Central memory CD4-positive, alpha-beta T cell (primary cell): ENCODE measurements around the gene EWSR1.
"Not testable (repeated sequence)": the region's sequence is repeated elsewhere in the genome, so short reads cannot be mapped to it uniquely, and the experiment has no call there.

Experiments
- DNase-seq: peaks from one replicate; pipeline ENCODE4 v3.0.0; 2022
- total RNA-seq, 3 experiments: gene quantifications; one replicate each; lab custom pipeline; 2026; lab: John Stamatoyannopoulos, UW

Gene EWSR1
- 286 to 601 (median 375) reads per million in 3 experiments for total RNA-seq

DNA sequence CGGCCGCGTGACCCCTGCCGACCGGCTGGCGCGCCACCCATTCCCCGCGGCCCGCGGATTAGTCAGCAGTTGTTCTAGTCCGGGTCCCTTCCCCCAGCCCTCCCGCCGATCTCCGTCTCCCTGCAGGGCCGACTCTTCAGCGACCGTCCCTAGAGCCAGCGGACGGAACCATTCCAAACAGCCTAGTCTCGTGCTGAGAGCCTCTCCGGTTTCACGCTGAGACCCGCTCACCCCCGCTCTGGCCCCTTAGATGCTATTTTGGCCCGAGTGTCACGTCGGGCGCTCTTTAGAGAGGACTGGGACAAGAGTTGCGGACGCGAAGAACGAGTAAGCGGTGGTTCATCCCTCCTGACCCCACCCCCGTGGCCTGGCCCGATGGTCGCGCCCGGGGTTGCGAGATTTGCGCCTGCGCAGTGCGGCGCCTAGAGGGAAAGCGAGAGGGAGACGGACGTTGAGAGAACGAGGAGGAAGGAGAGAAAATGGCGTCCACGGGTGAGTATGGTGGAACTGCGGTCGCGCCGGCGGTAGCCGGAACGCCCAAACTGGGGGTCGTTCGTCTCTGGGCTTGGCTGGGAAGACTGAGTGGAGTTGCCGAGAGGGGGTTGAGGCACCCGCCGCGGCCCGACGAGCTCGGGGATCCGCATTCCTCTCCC lies at the start of gene EWSR1, which contains the start of gene RHBDD3:
TSS of gene EWSR1 (plus strand) at position 411 of the 653 bp plus-strand sequence. CDS start at position 480, 69 bp downstream.
TSS of gene RHBDD3 (minus strand) at position 124 of the 653 bp plus-strand sequence. CDS start 2,355 bp downstream, outside the sequence.
- peak; percentile 95 for DNase-seq

DNA sequence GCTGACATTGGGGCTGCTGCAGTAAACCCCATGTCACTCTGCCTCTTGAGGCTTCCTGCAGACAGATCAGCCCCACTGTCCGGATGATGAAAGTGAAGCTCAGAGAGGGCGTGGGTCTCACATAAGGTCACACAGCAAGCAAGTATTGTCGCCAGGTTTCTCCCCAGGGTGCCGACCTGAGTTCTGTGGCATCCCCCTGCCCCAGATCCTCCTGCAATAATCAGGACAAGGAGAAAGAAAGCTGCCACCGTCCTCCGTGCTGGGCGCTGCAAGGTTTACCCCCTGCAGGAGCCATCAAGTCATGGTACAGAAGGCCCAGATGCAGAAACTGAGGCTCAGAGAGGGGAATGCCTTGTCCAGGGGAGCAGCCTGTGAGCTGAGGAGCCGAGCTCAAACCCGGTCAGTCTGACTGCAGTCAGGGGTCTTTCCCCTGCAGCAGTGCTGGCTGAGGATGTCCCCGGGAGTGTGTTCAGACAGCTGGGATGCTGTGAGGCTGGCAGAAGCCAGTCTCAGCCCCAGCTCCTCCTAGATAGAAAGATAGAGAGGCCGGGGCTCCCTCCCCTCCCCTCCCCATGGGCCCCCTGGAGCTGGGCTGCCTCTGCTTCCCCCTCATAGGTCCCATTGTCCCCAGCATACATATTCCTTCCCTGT lies 49.2 kb upstream of the EWSR1 start:
- DNase-seq, result no peak

DNA sequence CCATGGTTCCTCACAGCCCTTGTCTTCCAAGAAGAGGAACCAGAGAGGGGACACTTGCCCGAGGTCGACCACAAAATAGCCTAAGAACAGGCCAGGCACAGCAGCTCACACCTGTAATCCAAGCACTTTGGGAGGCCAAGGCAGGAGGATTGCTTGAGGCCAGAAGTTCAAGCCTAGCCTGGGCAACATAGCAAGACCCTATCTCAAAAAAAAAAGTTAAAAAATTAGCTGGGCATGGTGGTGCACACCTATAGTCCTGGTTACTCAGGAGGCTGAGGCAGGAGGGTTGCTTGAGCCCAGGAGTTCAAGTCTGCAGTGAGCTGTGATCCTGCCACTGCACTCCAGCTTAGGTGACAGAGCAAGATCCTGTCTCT lies 48.7 kb upstream of the EWSR1 start:
- not testable (repeated sequence) for DNase-seq

DNA sequence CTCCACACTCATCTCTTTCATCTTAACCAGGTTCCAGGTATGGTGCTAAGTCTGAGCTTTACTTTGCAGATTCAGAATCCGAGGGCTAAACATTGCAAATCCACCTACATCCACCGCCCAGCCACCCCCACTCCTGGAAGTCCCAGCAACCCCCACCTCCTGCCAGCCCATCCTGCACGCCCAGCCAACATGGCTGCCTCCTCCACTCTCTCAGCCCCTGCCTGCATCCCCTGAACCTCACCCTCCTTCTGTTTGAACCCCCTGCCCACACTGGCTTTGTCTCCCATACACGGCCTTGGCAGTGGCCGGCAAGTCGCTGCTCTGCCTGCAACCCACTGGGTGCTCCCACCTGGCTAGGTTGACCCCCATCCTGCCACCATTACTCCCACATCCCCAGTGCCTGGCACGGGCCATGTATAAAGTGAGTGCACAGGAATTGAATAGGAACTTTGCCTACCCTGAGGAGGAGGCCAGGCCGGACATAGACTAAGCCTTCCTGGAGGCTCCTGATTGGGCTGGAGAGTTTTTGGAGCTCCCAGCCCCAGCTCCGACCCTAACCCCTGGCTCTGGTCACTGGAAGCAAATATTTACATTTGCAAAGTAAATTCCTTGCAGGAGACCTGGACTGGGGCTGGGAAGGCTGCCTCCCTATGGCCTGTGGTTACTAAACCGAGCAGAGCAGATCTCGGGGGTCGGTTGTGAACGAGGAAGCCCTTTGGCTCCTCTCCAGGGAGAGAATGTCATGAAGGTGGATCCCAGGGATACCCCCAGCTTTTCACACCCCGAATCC lies 48.0 kb upstream of the EWSR1 start:
- no peak for DNase-seq

- no peak for DNase-seq
Measured at GRCh38 chr22:29224121-29224858, 43.8 kb upstream of the EWSR1 start.

DNA sequence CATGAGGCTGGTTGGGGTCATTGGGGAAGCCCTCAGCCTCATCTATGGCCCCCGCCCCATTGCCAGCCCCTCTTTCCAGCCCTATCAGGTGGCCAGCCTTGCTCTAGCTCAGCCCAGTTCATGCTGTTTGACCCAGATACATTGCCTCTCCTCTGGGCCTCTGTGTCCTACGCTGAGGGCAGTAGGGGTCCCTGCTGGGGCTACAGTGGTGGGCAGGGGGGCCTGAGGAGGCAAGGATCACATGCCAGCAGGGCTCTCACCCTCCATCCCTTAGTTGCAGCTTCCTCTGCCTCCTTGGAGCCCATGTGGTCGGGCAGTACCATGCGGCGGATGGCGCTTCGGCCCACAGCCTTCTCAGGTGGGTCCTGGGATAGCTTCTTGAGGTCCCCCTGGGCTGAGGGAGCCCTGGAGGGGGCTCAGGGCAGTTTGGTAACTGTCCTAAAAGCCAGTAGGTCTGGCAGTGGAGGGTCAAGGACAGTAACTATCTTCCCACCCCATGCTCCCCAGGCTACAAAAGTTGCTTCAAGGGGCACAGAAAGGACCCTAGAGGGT lies 43.1 kb upstream of the EWSR1 start:
- DNase-seq, result no peak

GRCh38 chr22:29225422-29226090 lies 42.5 kb upstream of the EWSR1 start:
- no peak for DNase-seq

DNA sequence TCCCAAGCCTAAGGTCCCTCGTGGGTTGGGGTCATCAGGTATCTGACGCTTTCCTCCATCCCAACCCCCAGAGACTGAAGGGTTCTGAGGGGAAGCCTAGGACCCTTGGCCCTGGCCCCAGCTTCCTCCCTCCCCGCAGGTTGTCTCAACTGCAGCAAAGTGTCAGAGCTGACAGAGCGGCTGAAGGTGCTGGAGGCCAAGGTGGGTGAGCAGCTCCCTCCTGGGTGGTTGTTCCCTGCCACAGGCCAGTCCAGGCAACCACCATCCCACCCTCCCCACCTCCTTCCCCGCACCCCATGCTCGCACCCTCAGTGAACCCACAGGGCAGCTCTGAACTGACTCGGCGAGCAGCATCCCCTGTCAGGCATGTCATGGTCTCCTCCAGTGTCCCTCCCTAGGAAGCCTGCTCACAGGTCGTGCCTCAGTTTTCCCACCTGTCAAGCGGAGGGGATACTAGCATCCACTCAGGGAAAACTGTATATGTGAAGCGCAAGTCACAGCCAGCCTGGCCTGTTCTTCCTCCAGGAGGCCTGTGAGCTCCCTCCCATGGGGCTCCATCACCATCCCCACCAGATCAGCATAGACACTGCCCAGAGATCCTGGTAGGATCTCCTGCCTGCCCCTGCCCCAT lies 41.6 kb upstream of the EWSR1 start:
- DNase-seq, result no peak

- DNase-seq, result no peak
Measured at GRCh38 chr22:29230972-29231875, 36.8 kb upstream of the EWSR1 start.

- no peak for DNase-seq
Measured at GRCh38 chr22:29231971-29232959, 35.8 kb upstream of the EWSR1 start.

GRCh38 chr22:29233277-29233877 lies 34.7 kb upstream of the EWSR1 start:
- no peak for DNase-seq

DNA sequence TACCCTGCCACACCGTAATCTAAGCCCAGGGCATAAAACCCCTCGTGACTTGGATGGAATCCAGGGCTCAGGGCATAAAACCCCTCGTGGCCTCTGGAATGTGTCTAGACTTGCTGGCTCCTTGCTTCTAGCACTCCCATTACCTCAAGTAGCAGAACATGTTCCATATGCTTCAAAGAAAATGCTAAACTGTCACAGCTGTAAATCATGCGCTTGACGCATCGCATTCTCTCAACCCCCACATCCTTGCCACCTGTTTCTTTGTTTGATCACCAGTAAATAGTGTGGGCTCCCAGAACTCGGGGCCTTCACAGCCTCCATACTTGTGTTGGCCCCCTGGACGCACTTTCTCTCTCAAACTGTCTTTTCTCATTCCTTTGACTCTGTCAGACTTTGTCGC lies 27.6 kb upstream of the EWSR1 start:
- DNase-seq, result not testable (repeated sequence)

- no peak for DNase-seq
Measured at GRCh38 chr22:29243874-29244446, 24.1 kb upstream of the EWSR1 start.

DNA sequence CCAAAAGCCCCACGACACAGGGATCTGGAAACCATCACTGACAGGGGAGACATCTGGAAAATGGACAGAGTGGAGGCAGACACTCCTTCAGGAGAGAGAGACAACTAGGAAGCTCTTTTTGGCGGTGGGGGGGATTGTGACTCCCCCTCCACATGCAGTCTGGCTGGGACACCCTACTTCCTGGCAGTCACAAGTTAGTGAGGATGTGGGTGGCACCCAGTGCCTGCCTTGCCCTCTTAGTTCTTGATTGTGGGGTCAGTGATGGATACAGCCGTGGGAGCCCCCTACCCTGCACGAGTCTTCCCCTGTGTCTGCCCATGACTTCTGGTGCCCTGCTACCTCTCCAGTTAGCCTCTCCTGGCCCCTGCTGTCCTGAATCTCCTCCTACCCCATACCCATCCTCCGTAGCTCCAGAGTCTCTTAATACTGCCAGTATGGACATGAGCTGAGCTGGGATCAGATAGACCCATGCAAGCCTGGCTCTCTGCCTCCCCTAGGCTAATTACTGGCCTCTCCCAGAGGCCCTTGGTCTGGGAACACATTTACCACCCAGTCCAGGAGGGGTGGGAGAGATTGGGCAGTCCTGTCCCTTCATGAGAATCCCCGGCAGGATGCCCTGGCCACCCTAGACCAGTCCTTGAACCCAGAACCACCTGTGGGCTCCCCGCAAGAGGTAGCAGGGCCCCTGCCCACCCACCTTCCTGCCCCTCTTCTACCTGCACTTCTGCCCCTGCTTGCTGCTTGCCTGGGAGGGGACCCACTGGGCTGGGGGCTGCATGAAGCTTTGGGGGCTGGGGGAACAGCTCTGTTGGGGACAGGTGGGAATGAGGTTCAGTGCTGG lies 23.1 kb upstream of the EWSR1 start:
- no peak for DNase-seq

GRCh38 chr22:29245626-29246385 lies 22.3 kb upstream of the EWSR1 start:
- peak; percentile 48 for DNase-seq

DNA sequence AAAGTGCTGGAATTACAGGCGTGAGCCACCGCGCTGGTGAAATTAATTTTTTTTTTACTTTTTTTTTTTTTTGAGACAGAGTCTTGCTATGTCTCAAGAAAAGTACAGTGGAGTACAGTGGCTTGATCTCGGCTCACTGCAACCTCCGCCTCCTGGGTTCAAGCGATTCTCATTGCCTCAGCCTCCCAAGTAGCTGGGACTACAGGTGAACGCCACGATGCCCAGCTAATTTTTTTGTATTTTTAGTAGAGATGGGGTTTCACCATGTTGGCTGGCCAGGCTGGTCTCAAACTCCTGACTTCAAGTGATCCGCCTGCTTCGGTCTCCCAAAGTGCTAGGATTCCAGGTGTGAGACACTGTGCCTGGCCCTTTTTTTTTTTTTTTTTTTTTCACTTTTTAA lies 20.2 kb upstream of the EWSR1 start:
- DNase-seq, result not testable (repeated sequence)
